A549 (cell line): Measurements from ENCODE around the gene GAS7.

Source experiments
- CEBPB ChIP-seq, 2 experiments: fragments of >200 bp in 1 of 2; sonication (Bioruptor Twin) in 1 of 2; formaldehyde crosslinking in 1 of 2; IDR thresholded peaks; 2 replicates each; pipeline ENCODE4 v1.6.1; 2012 to 2016
- EP300 ChIP-seq, 2 experiments: fragments of >200 bp; sonication (Bioruptor Twin); formaldehyde crosslinking; IDR thresholded peaks; 2 replicates in 1 of 2; 3 replicates in 1 of 2; pipeline ENCODE4 v1.6.1; 2016 to 2017
- KDM1A ChIP-seq: fragments of 200-600 bp; sonication (generic); IDR thresholded peaks from 2 replicates; pipeline ENCODE4 v1.6.1; 2016; ENCODE audit warnings: low read depth, mild to moderate bottlenecking
- MAFK ChIP-seq: fragments of 450-650 bp; IDR thresholded peaks from 2 replicates; pipeline ENCODE4 v1.6.1; 2014; ENCODE audit not compliant: partially characterized antibody
- MYC ChIP-seq: IDR thresholded peaks from 2 replicates; pipeline ENCODE4 v1.6.1; 2012; ENCODE audit warnings: mild to moderate bottlenecking, inconsistent platforms, low read length, improper control_type of control experiment, borderline replicate concordance
- POLR2A ChIP-seq: IDR thresholded peaks from 2 replicates; pipeline ENCODE4 v1.6.1; 2012; ENCODE audit warnings: mild to moderate bottlenecking, low read length
- ZC3H11A ChIP-seq: fragments of 450-650 bp; IDR thresholded peaks from 2 replicates; pipeline ENCODE4 v1.6.1; 2014; ENCODE audit warnings: antibody characterized with exemption, mild to moderate bottlenecking
- TF ChIP-seq, protein P1 (sequence below): fragments of 450-650 bp; IDR thresholded peaks from 2 replicates; pipeline ENCODE4 v1.6.1; 2014; ENCODE audit warnings: antibody characterized with exemption
- TF ChIP-seq, protein P2 (sequence below): fragments of >200 bp; sonication (Bioruptor Twin); formaldehyde crosslinking; IDR thresholded peaks from 3 replicates; pipeline ENCODE4 v1.5.1; 2016

DNA sequence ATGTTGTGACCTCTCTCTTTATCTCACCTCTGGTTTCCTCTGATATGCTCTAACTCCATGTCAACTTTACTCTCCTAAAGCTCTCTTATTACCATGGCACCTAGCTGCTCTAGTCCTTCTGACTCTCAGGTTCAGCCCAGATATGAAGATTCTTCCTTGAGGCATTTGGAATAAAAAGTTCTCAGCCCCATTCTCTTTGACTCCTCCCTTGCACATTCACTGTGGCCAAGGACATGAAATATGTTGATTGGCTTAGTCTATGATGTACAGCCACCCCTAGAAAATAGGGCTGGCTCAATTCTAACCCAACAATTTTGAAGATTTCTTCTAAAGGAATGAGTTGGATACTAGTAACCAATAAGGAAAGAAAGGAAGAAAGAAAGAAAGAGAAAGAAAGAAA, 20.8 kb upstream of the GAS7 start:
- TF ChIP-seq MAFK: no peak
- TF ChIP-seq CEBPB (IDR thresholded peaks at IDR 0.05): no peak
- no peak for TF ChIP-seq POLR2A
- TF ChIP-seq EP300 (IDR thresholded peaks at IDR 0.05): no peak
- TF ChIP-seq ZC3H11A: no peak
- TF ChIP-seq KDM1A: no peak
- TF ChIP-seq, protein P1, sequence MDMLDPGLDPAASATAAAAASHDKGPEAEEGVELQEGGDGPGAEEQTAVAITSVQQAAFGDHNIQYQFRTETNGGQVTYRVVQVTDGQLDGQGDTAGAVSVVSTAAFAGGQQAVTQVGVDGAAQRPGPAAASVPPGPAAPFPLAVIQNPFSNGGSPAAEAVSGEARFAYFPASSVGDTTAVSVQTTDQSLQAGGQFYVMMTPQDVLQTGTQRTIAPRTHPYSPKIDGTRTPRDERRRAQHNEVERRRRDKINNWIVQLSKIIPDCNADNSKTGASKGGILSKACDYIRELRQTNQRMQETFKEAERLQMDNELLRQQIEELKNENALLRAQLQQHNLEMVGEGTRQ: no peak
- TF ChIP-seq, protein P2, sequence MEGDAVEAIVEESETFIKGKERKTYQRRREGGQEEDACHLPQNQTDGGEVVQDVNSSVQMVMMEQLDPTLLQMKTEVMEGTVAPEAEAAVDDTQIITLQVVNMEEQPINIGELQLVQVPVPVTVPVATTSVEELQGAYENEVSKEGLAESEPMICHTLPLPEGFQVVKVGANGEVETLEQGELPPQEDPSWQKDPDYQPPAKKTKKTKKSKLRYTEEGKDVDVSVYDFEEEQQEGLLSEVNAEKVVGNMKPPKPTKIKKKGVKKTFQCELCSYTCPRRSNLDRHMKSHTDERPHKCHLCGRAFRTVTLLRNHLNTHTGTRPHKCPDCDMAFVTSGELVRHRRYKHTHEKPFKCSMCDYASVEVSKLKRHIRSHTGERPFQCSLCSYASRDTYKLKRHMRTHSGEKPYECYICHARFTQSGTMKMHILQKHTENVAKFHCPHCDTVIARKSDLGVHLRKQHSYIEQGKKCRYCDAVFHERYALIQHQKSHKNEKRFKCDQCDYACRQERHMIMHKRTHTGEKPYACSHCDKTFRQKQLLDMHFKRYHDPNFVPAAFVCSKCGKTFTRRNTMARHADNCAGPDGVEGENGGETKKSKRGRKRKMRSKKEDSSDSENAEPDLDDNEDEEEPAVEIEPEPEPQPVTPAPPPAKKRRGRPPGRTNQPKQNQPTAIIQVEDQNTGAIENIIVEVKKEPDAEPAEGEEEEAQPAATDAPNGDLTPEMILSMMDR: no peak
- TF ChIP-seq MYC: no peak
